HG03342 (cell line): ENCODE measurements around the gene PDE5A.
A peak's percentile ranks its signal among the peaks of the same experiment; 100 is the strongest.
"Not testable (repeated sequence)": the region's sequence is repeated elsewhere in the genome, so short reads cannot be mapped to it uniquely, and the experiment has no call there.

Source experiments
- ATAC-seq: cut with Tn5 transposase; IDR thresholded peaks from one replicate; pipeline ENCODE4 v1.9.1; 2021; ENCODE audit warnings: mild to moderate bottlenecking, moderate library complexity; ENCODE audit not compliant: unreplicated experiment

Gene PDE5A

DNA sequence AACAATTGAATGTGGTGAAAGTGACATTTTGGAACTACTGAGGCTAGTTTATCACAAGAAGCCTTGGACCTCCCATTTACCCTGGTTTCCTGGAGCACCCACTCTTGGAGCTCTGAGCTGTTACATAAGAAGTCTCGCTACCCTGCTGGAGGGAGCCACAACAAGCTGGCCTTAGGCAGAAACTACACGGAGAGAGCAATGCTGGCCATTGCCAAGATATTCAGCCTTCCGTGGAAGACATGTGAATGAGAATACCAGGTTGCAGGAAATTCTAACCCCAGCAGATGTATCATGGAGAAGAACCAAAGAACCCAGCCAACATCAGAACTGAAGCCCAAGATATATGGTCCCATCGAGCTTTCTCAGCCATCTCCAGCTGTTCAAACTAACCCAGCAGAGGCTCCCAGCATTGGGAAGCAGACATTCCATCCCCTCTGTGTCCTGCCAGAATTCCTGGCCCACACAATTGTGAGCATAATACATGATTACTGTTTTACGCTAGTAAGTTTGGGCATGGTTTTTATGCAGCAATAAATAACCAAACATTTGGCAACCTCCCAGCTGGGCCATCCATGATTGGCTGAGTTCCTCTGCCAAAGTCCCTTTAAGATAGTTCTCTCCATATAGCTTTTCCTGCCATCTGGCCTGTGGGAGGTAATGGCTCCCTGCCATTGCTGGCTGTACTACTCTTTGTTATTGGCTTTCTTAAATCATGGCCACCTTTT lies 17.9 kb upstream of the PDE5A start:
- no peak for ATAC-seq

DNA sequence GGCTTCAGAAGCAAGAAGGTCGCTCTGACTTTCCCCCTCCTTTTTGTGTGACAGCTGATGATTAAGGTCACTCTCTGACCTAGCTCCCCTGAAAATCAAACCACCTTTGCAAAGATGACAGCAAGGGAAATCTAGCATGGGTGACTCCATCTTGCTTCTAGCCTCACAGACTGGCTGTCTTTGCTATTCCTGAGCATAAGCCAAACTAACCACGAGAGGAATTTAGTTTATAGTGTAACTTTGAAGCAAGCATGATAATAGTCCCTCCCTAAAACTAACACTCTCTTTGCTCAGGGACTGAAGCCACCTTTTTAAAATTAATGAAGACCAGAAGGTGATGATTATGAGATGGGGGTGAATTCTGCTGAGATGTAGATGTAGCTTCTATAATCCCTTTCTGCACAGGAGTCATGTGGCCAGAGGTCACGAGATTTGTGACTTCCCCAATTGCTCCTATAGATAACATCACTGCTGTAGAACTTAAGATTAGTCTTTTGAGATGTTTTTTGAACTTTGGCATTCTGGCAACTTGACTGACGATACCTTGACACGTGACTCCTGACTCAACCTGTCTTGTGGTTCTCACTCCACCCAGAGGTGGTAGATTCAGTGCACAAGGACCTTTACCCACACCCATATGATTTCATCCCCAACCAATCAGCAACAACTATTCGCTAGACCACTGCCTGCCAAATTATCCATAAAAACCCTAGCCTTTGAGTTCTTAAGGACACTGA lies 14.9 kb upstream of the PDE5A start:
- ATAC-seq = no peak

DNA sequence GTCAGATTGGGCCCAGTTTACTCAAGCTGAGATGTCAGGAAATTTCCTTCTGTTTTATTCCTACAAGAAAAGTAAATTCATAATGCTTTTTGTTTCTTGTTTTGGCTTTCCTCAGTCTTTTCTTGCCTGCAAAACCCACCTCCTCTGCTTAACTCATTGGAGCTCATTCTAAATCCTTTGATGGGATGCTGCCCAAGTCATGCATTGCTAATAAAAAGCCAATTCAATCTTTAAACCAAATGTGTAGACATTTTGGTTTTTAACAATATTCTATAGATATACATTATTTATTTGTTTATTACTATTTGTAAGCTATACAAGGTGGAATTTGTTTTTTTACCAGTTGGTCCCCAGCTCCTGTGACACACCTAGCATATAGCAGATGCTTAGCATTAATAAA lies 13.2 kb upstream of the PDE5A start:
- no peak for ATAC-seq

DNA sequence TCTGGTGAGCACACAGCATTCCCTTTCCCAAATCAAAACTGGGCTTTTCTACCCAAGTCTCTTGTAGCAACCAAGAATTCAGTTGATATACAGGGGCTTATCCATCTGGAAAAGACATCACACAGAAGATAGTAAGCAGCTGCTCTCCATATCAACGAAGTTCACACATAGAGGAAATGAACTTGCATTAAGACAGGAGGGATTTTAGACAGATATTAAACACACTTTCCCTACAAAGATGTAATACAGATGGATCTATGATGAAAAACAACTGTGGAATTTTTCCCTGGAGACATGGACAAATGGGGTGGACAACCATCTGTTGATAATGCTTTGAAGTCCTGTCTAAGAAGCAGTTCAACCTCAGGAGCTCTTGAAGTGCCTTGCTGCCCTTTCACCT lies 9.8 kb upstream of the PDE5A start:
- ATAC-seq = no peak

DNA sequence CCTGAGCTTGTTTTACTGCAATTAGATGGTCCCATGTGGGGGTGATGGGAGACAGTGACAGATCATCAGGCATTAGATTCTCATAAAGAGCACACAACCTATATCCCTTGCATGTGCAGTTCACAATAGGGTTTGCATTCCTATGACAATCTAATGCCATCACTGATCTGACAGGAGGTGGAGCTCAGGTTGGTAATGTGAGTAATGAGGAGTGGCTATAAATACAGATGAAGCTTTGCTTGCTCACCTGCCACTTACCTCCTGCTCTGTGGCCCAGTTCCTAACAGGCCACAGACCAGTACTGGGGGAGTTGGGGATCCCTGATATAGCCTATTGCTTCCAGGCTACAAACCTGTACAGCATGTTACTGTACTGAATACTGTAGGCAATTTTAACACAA lies 8.2 kb upstream of the PDE5A start:
- ATAC-seq = not testable (repeated sequence)

DNA sequence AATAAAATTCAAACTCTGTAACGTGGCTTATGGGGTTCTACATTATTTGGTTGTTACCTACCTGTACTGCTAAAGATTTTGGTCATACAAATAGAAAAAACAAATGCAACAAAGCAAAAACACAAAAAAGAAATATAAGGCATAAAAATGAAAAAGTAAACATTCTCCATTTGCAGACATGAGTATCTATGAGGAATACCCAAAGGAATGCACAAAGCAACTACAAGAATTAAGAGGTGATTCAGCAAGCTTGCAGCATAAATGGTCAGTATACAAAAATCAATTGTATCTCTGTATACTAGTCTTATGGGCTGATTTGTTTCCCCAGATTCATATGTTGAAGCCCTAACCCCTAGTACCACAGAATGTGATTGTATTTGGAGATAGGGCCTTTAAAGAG lies 3.6 kb upstream of the PDE5A start:
- ATAC-seq = no peak

DNA sequence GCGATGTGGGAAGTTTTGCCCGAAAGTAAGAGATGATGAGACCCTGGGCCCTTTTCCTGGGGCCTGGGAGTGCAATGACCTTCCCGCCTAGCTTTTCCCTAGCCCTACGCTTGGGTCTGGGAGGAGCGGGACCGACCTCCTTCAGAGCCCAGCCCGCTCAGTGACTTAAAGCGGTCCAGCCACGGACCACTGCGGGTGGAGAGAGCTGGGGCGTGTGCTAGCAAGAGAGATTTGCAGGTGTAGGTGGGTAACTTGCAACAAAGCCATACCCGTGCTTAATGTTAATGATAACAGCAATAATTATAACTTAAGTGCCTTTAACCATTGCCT lies 503 bp upstream of the PDE5A start:
- ATAC-seq = peak; percentile 31

DNA sequence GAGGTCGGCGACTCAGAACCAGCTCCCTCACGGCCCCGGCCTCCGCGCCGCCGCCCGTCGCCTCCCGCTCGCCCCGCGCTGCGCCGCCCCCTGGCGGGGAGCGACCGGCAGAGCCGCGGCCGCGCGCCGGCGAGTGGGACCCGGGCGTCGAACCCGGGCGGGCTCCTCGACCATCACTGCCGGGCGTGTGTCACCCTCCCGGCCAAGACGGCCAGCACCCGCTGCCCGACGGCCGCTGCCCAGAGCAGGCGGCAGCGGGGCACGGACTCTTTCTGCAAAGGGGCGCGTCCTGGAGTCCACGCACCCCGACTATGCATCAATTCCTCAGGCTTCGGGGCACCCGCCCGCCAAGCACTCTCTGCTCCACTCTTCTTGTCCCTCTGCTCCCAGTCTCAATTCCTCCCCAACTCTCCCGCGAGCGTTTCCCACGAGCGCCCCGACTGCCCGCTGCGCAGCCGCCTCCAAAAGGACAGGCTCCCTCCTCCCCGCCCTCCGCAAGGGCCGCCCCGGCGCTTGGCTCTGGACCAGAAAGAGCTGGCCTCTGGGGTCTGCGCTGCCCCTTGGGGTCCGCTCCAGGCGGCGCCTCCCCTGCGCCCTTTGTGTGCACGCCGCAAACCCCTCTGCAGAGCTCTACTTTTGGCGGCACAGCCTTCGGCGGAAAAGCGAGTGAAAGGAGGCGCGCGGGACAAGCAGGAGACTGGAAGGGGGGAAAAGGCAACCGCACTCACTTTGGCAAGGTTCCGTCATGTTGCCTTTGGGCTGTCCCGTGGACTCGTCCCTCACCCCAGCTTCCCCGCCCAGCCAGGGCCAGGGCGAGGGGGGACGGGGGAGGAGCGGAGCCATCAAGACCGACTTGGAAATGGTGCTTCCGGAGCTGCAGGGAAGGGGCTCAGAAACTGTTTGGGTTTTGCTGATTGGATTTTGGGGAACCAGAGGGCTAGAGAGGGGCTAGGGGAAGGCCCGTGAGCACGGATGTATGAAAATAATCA lies 1.0 kb downstream of the PDE5A start:
- peak; percentile 56 for ATAC-seq

DNA sequence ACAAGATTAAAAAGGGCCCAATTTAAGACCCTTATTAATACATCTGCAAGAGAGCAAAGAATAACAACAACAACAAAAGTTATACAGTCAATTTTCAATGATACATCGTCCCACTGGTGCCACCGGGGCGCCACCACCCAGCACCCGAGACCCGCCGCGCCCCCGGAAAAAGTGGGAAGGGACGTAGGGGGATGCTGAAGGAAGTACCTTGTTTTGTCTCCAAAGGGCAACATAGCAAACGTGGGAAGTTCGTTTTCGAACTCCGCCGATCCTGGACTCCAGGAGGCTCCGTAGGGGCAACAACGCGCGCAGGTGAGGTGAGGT lies 1.7 kb downstream of the PDE5A start:
- ATAC-seq = no peak

DNA sequence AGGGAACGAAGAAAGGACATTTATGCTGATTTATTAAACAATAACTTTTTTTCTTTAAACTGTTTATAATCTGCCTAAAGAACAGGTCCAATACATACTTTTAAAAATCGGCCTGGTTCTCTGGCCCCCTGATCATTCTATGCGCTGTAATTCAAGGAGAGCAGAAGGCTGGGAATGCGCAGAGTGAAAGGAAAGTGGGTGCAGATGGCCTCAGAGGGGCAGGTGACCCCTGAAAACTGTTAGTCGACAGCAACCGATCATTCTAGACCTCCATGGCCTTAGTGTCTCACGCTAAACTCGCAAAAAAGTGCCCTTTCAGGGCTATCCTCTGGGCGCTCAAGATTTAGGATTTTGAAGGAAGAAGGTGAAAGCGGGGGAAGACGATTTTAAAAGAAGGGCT lies 2.2 kb downstream of the PDE5A start:
- ATAC-seq = no peak

DNA sequence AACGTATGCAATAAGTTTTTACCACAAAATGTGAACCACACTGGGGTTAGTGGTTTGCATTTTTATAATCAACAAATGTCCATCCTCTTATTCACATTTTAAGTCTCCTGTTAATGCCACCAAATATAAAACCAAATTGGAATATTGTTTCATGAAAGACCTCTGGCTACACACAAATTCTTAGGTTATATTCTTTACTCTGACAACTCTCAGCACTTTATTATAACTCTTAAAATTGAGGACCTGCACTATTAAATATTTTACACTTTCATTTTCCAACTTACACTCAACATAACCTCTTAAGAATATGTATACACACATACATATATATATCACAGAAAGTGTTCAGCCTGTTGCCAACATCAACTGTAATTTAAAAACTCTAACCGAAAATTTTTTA lies 2.8 kb downstream of the PDE5A start:
- ATAC-seq = no peak

DNA sequence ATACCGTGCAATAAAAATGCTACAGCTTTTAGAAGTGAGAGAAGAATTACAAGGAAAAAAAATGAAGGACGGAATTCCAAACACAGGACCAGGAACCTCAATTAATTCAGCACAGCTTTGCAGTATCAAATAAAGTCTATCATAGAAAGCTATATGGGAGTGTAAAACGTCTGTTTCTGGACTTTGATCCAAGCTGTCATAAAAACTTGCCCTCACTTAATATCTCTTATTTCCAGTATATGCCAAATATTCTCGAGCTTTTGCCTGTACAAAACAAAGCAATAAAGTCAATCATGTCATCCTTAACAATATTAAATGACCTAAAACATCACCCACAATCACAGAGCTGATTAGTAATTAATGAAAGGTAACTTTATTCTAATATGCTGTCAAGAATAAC lies 4.2 kb downstream of the PDE5A start:
- no peak for ATAC-seq

DNA sequence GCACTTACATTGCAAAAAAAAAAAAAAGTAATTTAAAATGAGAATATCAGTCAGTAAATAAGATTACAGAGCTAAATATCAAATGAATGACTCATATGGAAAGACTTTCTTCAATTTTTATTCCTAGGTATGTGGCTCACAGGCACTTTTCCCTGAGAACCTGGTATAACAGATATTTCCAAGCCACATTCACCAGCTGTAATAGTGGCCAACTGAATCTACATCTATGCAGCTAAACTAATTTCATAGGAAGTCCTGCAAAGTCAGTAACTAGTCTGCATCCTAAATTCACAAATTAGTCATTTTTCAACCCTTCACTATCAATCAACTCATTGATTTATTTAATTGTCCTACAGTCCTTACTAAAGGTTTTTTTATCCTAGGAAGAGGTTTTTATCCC lies 5.6 kb downstream of the PDE5A start:
- no peak for ATAC-seq

DNA sequence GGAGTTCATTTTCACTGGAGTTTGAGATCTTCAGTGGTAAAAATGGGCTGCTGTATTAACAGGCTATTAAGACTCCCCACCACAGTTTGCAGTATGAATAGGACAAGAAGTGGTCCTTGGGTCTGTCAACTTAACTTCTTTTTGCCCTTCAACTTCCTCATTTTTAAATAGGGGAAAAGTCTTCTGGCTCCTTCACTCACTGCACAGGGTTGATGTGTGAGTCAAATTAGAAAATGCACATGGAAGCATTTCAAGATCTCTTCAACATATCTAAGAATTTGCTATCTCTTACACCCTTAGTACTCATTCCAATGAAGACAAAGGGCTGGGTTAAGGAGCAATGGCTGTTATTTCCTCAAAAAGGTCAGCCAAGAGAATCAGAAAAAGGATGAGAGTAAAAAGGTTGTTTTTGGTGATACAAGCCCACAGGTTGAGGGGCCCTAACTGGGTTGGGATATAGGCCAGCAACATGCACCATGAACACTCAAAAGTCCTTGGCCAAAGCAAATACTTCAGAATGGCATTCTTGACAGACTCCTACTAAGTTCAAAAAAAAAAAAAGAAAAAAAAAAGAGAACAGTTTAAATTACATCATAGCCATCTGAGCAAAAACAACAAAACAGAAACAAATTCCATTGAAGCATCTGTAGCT lies 13.4 kb downstream of the PDE5A start:
- no peak for ATAC-seq

DNA sequence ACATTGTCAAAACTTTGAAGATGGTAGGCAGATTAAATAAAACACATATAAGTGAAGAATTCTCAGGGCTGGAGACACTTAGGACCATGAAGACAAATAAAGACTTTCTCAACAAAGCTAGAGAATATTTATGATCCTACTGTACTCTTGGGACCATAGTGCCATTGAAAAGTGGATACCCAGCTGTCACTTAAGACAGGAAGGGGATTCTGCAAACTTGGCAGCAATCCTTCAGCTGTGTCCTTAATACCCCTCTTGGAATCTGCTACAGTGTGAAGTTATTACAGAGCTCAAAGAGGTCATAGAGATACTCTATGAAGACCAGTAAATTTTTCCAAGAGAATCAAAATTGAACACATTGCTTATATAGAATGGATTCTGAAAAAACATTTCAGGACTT lies 24.3 kb downstream of the PDE5A start:
- no peak for ATAC-seq

DNA sequence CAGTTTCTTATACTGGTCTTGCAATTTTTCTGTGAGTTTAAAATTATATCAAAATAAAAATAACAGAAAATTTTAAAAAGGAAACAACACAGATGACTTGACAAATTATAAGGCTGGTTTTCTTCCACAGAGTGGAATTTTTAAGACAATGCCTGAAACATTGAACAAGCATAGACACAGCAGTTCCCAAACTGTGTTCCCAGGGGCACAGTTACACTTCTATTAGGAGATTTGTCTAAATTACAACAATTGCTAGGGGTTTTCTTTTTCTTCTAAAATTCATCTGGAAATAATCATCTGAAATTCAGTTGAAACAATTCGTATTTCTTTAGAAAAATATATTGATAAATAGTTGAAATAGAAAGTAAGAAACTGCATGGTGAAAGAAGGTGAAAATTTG lies 26.2 kb downstream of the PDE5A start:
- no peak for ATAC-seq

DNA sequence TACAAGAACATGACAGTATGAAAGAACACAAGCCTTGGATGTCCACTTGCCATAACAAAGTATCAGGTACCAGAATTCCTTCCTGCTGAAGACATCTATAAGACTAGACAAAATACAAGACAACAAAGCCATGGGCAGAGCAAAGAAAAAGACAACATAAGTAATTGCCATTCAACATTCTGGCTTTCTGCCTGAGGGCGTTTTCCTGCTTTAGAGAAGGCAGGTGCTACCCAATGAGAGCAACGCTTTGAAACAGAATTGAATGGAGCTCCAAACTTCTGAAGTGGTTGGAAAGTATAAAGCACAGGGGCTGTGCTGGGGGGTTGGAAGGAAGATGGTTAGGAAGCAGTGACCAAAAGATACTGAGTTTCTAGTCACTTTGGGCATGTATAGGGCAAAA lies 30.1 kb downstream of the PDE5A start:
- no peak for ATAC-seq

DNA sequence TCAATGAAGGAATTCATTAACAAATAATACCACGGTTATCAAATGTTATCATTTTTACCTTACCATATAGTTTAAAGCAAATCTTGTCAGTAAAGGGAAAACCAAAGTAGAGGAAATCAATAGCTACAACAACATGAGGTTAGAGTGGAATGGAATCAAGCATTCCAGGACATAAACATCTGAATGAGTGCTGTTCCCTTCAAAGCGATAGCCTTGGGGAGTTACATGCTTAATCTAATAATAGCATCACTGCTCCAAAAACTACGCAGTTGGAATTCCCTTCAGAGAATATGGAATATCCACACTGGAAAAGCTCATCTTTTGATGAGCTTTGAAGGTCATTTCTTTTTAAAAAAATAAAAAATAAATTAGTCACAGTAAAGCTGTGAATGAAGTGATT lies 31.2 kb downstream of the PDE5A start:
- ATAC-seq = no peak

DNA sequence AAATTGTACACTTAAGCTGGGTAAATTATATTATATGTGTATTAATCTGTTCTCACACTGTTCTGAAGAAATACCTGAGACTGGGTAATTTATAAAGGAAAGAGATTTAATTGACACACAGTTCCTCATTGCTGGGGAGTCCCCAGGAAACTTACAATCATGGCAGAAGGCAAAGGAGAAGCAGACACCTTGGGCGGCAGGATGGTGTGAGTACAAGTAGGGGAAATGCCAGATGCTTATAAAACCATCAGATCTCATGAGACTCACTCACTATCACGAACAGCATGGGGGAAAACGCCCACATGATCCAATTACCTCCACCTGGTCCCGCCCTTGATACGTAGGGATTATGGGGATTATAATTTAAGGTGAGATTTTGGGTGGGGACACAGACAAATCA lies 34.9 kb downstream of the PDE5A start:
- ATAC-seq = no peak

DNA sequence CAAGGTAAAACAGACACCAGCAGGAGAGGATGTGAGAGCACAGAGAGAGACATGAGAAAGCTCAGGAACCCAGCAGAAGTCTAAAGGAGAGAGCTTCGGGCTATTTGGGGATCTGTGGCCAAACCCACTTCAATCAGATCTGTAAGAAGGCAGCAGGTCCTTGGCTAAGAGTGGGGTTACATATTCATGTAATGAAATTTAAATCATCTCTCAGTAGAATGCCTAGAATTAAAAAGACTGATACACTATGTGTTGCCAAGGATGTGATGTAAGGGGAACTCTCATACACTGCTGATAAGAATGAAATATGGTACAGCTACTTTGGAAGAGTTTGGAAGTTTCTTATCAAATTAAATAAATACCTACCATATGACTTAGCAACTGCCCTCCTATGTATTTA lies 35.8 kb downstream of the PDE5A start:
- no peak for ATAC-seq

DNA sequence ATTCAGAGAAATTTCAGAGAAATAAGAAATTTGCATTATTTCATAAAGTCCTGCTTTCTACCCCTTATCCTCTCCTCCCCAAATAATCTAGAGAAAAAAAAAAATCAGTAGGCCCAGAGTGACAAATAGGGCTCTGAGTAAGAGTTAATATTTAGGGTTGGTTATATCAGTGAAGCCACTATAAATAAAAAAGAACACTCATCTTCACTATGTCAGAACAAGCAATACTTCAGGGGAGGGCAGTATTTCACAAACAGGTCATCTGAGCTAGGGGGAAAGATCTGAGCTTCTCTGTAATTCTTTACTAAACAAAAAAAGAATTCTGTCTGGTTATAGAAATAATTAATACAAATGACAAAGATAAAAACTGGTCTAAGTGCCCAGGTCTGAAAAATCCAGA lies 39.4 kb downstream of the PDE5A start:
- no peak for ATAC-seq
